WTC11 (cell line): ENCODE results near the gene PDE6H. TPM values are rescaled to one million over a fixed set of nuclear protein-coding genes. Genes with fewer than 3 reads are reported as not detected.

Experiments used
- ATAC-seq: fragments of 200-7000 bp; cut with Tn5 transposase; 2 replicates; pipeline ENCODE4 v1.10.0; 2021; ENCODE audit warnings: mild to moderate bottlenecking, moderate library complexity
- CTCF ChIA-PET: fragments of 300-600 bp; sonication (Branson Sonifier 250); formaldehyde crosslinking; loops from one replicate; lab custom pipeline; 2021; ENCODE audit warnings: antibody characterized with exemption; lab: Charles Lee
- POLR2A ChIA-PET: fragments of 350-600 bp; sonication (Branson Sonifier 250); formaldehyde crosslinking; loops from one replicate; lab custom pipeline; 2021; ENCODE audit warnings: antibody characterized with exemption; lab: Charles Lee
- DNase-seq: peaks from one replicate; pipeline ENCODE4 v3.0.0; 2021; ENCODE audit warnings: low spot score
- H3K27ac Mint-ChIP-seq: 2 replicates; pipeline ENCODE4 v1.8.0; 2021; ENCODE audit warnings: mixed read lengths
- H3K27me3 Mint-ChIP-seq: 2 replicates; pipeline ENCODE4 v1.8.0; 2021; ENCODE audit warnings: low read depth, mild to moderate bottlenecking, moderate library complexity, mixed read lengths
- H3K36me3 Mint-ChIP-seq: 2 replicates; pipeline ENCODE4 v1.8.0; 2021; ENCODE audit warnings: mixed read lengths
- H3K4me1 Mint-ChIP-seq: 2 replicates; pipeline ENCODE4 v1.8.0; 2022; ENCODE audit warnings: mixed read lengths
- H3K4me3 Mint-ChIP-seq: 2 replicates; pipeline ENCODE4 v1.8.0; 2021; ENCODE audit warnings: mild to moderate bottlenecking, moderate library complexity, mixed read lengths
- H3K9me3 Mint-ChIP-seq: 2 replicates; pipeline ENCODE4 v1.8.0; 2021; ENCODE audit warnings: mixed read lengths
- AR ChIP-seq: fragments of 250-450 bp; sonication (Bioruptor Pico); IDR thresholded peaks from 2 replicates; pipeline ENCODE4 v1.9.0; 2021; ENCODE audit warnings: mild to moderate bottlenecking
- ARID4B ChIP-seq: sonication (generic); formaldehyde crosslinking; IDR thresholded peaks from 2 replicates; pipeline ENCODE4 v1.8.0; 2023; ENCODE audit warnings: missing genetic modification reagents, mild to moderate bottlenecking, borderline replicate concordance
- ATF2 ChIP-seq: sonication (generic); formaldehyde crosslinking; IDR thresholded peaks from 2 replicates; pipeline ENCODE4 v1.8.1; 2022; ENCODE audit warnings: low read depth, missing genetic modification reagents, borderline replicate concordance
- ATF3 ChIP-seq: sonication (generic); formaldehyde crosslinking; conservative IDR thresholded peaks from 2 replicates; pipeline ENCODE4 v1.8.1; 2022; ENCODE audit warnings: mild to moderate bottlenecking, missing genetic modification reagents
- CBFB ChIP-seq: sonication (generic); formaldehyde crosslinking; IDR thresholded peaks from 2 replicates; pipeline ENCODE4 v1.8.1; 2022; ENCODE audit warnings: mild to moderate bottlenecking, low read depth, missing genetic modification reagents
- EMX1 ChIP-seq: fragments of 250-450 bp; sonication (Bioruptor Pico); IDR thresholded peaks from 2 replicates; pipeline ENCODE4 v1.8.0; 2021; ENCODE audit warnings: mild to moderate bottlenecking
- ETV6 ChIP-seq: sonication (generic); formaldehyde crosslinking; IDR thresholded peaks from 2 replicates; pipeline ENCODE4 v1.8.1; 2022; ENCODE audit warnings: mild to moderate bottlenecking, missing genetic modification reagents
- GABPB1 ChIP-seq: sonication (generic); formaldehyde crosslinking; IDR thresholded peaks from 2 replicates; pipeline ENCODE4 v1.8.1; 2023; ENCODE audit warnings: mild to moderate bottlenecking, missing genetic modification reagents
- KAT7 ChIP-seq: sonication (generic); formaldehyde crosslinking; IDR thresholded peaks from 2 replicates; pipeline ENCODE4 v1.8.1; 2023; ENCODE audit warnings: missing genetic modification reagents, mild to moderate bottlenecking, borderline replicate concordance
- NFE2L1 ChIP-seq: sonication (generic); formaldehyde crosslinking; IDR thresholded peaks from 2 replicates; pipeline ENCODE4 v1.8.1; 2023; ENCODE audit warnings: missing genetic modification reagents
- NR1H2 ChIP-seq: sonication (generic); formaldehyde crosslinking; IDR thresholded peaks from 2 replicates; pipeline ENCODE4 v1.9.0; 2021; ENCODE audit warnings: mild to moderate bottlenecking, moderate library complexity, missing genetic modification reagents
- RORB ChIP-seq: fragments of 250-450 bp; sonication (Bioruptor Pico); IDR thresholded peaks from 2 replicates; pipeline ENCODE4 v1.9.0; 2021; ENCODE audit warnings: mild to moderate bottlenecking
- SMAD3 ChIP-seq: sonication (generic); formaldehyde crosslinking; IDR thresholded peaks from 2 replicates; pipeline ENCODE4 v1.8.0; 2022; ENCODE audit warnings: missing genetic modification reagents, mild to moderate bottlenecking, borderline replicate concordance
- STAT6 ChIP-seq: sonication (generic); formaldehyde crosslinking; conservative IDR thresholded peaks from 2 replicates; pipeline ENCODE4 v1.8.1; 2023; ENCODE audit warnings: mild to moderate bottlenecking, low read depth, missing genetic modification reagents, moderate library complexity
- ZMAT4 ChIP-seq: fragments of 250-450 bp; sonication (Bioruptor Pico); IDR thresholded peaks from 2 replicates; pipeline ENCODE4 v1.9.0; 2021; ENCODE audit warnings: mild to moderate bottlenecking
- ZNF263 ChIP-seq: sonication (generic); formaldehyde crosslinking; IDR thresholded peaks from 2 replicates; pipeline ENCODE4 v1.8.1; 2022; ENCODE audit warnings: low read depth, mild to moderate bottlenecking, moderate library complexity, missing genetic modification reagents
- ZNF281 ChIP-seq: sonication (generic); formaldehyde crosslinking; IDR thresholded peaks from 2 replicates; pipeline ENCODE4 v1.8.0; 2023; ENCODE audit warnings: mild to moderate bottlenecking, missing genetic modification reagents
- ZNF532 ChIP-seq: fragments of 250-450 bp; sonication (Bioruptor Pico); IDR thresholded peaks from 2 replicates; pipeline ENCODE4 v1.9.0; 2021; ENCODE audit warnings: mild to moderate bottlenecking, borderline replicate concordance
- total RNA-seq: library from RNA; stranded (reverse); gene quantifications from 3 replicates; pipeline ENCODE4 v1.2.3, GENCODE V29; 2021

Gene PDE6H
- total RNA-seq, 1 experiment from 2014 or later, result not detected

GRCh38 chr12:14946861-14947260 is 26.0 kb upstream of the PDE6H start:
- Mint-ChIP-seq H3K9me3 (no peaks in the 10 kb centered on the region), H3K4me3 (no peak overlapping the region), H3K36me3 (no peaks in the 10 kb centered on the region), H3K27ac (no peak overlapping the region), H3K27me3 (no peaks in the 10 kb centered on the region), H3K4me1 (peaks cover 7% of the 10 kb centered on the region)
- CTCF ChIA-PET, result interaction anchor here (1.7 kb wide), 1 partner anchor 11 kb away, joined by 6 read pairs; no protein-coding TSS in a partner anchor
- ATAC-seq, result no peak
- POLR2A ChIA-PET, result no interaction called here
- no peak for DNase-seq
- TF ChIP-seq RORB (CRISPR knock-in tag) (no peak), EMX1 (no peak), STAT6 (CRISPR knock-in tag) (no peak), ZNF532 (no peak), ARID4B (no peak), ATF2 (CRISPR knock-in tag) (no peak), ETV6 (CRISPR knock-in tag) (no peak), CBFB (no peak), ATF3 (no peak), SMAD3 (CRISPR knock-in tag) (no peak), AR (CRISPR knock-in tag) (no peak), ZNF263 (CRISPR knock-in tag) (no peak), ZNF281 (CRISPR knock-in tag) (no peak), ZMAT4 (no peak), KAT7 (CRISPR knock-in tag) (no peak), NR1H2 (no peak), GABPB1 (CRISPR knock-in tag) (no peak), NFE2L1 (CRISPR knock-in tag) (no peak)
